Cardiac muscle cell (in vitro differentiated cells and primary cell): ENCODE results near the gene MBD5. TPM values are rescaled to one million over a fixed set of nuclear protein-coding genes. Genes with fewer than 3 reads are reported as not detected.

ENCODE experiments used
- DNase-seq, 2 donors: peaks; one replicate each; pipeline versions ENCODE4 v3.0.0 to v3.0.0-alpha.2; 2010 to 2017; ENCODE audit warnings: low read depth in 1 of 2, low spot score in 1 of 2
- H3K27ac ChIP-seq: fragments of 200-600 bp; sonication (generic); 2 replicates; pipeline ENCODE4 v1.5.1; 2016
- H3K27me3 ChIP-seq: fragments of 200-600 bp; sonication (generic); 2 replicates; pipeline ENCODE4 v1.6.0; 2016; ENCODE audit warnings: control low read depth
- H3K36me3 ChIP-seq: fragments of 200-600 bp; sonication (generic); 2 replicates; pipeline ENCODE4 v1.5.1; 2016; ENCODE audit warnings: control low read depth
- H3K4me1 ChIP-seq: fragments of 200-600 bp; sonication (generic); 2 replicates; pipeline ENCODE4 v1.8.1; 2017; ENCODE audit warnings: low read depth, mild to moderate bottlenecking, mixed run types
- H3K4me3 ChIP-seq: fragments of 200-600 bp; sonication (generic); 2 replicates; pipeline ENCODE4 v1.5.1; 2016; ENCODE audit warnings: mild to moderate bottlenecking
- H3K9me3 ChIP-seq: fragments of 200-600 bp; sonication (generic); 2 replicates; pipeline ENCODE4 v1.5.1; 2017; ENCODE audit warnings: low read depth, mild to moderate bottlenecking, control low read depth
- polyA plus RNA-seq: library from polyadenylated mRNA; unstranded; fragments of >200 nt; fragmentation: Nextera tagmentation; extraction: Ambion mirVana; gene quantifications from 2 replicates; pipeline ENCODE4 v1.2.1, GENCODE V29; 2016
- total RNA-seq: library from RNA; depleted of rRNA; stranded (reverse); fragments of >200 nt; gene quantifications from 2 replicates; pipeline ENCODE4 v1.2.3, GENCODE V29; 2016
- TF ChIP-seq, protein P1 (sequence below): IDR thresholded peaks from 2 replicates; pipeline ENCODE4 v1.5.1; 2012; ENCODE audit warnings: low read depth, mild to moderate bottlenecking, low read length

MBD5 gene
- total and polyA plus RNA-seq, 2 experiments from 2014 or later, result 44.5 to 45.6 TPM

DNA sequence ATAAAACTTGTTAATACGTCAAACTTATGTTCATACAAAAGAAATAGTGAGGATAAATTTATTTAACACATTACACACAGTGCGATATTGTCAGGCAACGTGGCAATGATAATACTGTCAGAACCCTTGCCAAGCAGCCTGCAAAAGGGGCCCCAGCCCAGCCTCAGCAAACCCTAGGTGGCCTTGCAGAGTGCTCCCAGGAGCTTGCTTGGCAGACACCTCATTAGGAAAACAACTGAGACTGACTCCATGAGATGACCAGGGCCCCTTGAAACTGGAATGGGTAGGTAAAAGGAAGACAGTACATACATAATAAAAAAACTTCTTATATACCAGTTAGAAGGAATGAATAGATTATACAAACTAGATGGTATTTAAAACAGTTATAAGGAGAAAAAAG lies 487.1 kb downstream of the MBD5 start:
- DNase-seq, result peak in 1 of 2 donors; percentile 25
- Histone ChIP-seq H3K36me3 (no peaks in the 10 kb centered on the region), H3K9me3 (no peaks in the 10 kb centered on the region), H3K27me3 (no peaks in the 10 kb centered on the region), H3K4me1 (peaks cover 12% of the 10 kb centered on the region), H3K4me3 (no peak overlapping the region), H3K27ac (no peak overlapping the region)
- TF ChIP-seq, protein P1, sequence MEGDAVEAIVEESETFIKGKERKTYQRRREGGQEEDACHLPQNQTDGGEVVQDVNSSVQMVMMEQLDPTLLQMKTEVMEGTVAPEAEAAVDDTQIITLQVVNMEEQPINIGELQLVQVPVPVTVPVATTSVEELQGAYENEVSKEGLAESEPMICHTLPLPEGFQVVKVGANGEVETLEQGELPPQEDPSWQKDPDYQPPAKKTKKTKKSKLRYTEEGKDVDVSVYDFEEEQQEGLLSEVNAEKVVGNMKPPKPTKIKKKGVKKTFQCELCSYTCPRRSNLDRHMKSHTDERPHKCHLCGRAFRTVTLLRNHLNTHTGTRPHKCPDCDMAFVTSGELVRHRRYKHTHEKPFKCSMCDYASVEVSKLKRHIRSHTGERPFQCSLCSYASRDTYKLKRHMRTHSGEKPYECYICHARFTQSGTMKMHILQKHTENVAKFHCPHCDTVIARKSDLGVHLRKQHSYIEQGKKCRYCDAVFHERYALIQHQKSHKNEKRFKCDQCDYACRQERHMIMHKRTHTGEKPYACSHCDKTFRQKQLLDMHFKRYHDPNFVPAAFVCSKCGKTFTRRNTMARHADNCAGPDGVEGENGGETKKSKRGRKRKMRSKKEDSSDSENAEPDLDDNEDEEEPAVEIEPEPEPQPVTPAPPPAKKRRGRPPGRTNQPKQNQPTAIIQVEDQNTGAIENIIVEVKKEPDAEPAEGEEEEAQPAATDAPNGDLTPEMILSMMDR, result no peak

DNA sequence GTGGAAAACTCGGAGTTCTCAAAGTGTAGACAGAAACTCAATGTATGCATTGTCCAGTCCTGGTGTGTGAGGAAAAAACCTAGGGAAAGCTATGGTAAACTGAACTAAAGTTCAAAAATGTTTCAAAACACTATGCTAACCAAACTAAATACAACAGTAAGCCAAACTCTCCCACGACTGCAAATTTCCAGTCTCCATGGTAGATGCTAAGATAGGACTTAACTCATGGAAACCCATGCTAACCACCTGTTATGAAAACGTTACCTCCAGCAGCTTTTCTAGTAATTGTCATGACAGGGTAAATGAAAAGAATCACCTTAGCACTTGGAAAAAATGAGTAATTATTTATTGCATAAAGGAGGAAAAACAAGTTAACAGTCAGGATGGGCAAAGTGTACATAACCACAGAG lies 488.0 kb downstream of the MBD5 start:
- TF ChIP-seq, protein P1, result no peak
- no peaks in the 10 kb centered on the region for H3K27me3 ChIP-seq
- no peaks in the 10 kb centered on the region for H3K36me3 ChIP-seq
- H3K27ac ChIP-seq, result no peak overlapping the region
- H3K4me1 ChIP-seq, result peaks cover 4% of the 10 kb centered on the region
- H3K4me3 ChIP-seq, result no peak overlapping the region
- no peak for DNase-seq
- H3K9me3 ChIP-seq, result no peaks in the 10 kb centered on the region

DNA sequence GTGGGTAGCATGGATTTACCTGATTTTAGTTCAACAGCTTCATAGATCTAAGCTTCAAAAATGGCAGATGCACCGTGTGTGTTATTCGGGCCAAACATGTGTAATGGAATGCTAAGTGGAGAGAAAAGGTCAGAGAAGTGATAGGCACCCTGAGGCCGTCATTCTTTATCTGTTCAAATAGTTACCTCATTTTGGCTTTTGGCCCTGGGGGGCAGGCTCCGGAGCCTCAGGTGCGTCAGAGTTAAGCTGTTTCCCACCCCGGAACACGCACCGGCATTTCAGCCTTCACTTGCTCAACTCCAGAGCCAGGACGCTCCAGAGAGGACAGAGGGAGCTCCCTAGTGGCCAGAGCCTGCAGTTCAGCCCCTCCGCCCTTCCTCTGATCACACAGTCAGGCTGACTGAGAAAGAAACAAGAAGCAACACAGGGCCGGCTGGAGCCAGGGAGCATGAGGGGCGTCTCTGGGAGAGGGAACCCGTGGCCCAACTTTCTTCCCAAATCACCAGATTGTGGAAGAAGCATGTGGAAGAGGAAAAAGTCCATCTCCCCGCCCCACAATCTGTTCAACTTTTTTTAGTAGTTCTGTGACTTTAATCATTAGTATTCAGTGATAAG lies 488.5 kb downstream of the MBD5 start:
- Histone ChIP-seq H3K9me3 (no peaks in the 10 kb centered on the region), H3K4me1 (peaks cover 4% of the 10 kb centered on the region), H3K27ac (no peak overlapping the region), H3K36me3 (no peaks in the 10 kb centered on the region), H3K27me3 (no peaks in the 10 kb centered on the region), H3K4me3 (no peak overlapping the region)
- DNase-seq, result peak; percentile 82 to 87
- TF ChIP-seq, protein P1, result peak; percentile 99

DNA sequence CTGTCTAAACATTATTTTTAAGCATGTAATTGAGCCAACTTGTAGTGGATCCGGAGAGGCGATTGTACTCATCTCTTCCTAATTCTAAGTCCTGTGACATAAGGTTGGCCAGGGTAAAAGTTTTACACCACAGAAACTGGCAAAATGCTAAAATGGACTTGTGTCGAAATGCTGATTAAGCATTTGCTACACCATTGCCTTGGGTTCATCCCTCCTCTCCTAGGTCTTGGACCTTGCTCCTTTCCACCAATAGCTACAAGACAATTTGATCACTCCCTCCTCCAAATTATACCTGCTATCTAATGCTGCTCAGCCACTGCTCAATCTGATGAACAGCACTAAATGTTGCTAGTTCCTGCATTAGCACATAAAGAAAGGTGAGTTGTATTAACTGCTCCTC lies 491.0 kb downstream of the MBD5 start:
- H3K4me1 ChIP-seq, result peaks cover 4% of the 10 kb centered on the region
- H3K36me3 ChIP-seq, result no peaks in the 10 kb centered on the region
- H3K27ac ChIP-seq, result no peak overlapping the region
- H3K9me3 ChIP-seq, result no peaks in the 10 kb centered on the region
- DNase-seq, result no peak
- no peak overlapping the region for H3K4me3 ChIP-seq
- TF ChIP-seq, protein P1, result no peak
- no peaks in the 10 kb centered on the region for H3K27me3 ChIP-seq

DNA sequence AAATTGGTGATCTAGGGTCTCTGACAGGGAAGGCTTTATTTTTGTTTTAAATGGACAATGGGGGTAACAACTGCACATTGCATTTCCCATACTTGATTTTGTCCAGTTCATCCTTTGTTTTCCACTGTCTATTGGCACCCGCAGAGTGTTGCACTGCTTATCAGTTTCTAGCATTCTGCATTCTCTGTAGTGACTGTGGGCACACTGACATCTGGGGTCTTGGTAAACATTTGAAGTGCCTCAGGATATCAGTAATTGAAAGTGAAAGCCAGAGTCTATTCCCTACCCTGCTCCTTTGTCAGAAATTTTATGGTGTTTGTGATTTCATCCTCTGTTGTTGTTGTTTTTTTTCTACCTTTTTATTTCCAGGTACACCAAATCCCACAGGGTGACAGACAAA lies 491.6 kb downstream of the MBD5 start:
- peaks cover 4% of the 10 kb centered on the region for H3K4me1 ChIP-seq
- no peak overlapping the region for H3K27ac ChIP-seq
- DNase-seq, result no peak
- H3K4me3 ChIP-seq, result no peak overlapping the region
- H3K27me3 ChIP-seq, result no peaks in the 10 kb centered on the region
- no peaks in the 10 kb centered on the region for H3K9me3 ChIP-seq
- H3K36me3 ChIP-seq, result no peaks in the 10 kb centered on the region
- TF ChIP-seq, protein P1, result no peak
